HEK293 (cell line): ENCODE data around the gene PPM1E.
A peak's percentile ranks its signal among the peaks of the same experiment; 100 is the strongest.

ENCODE experiments used
- CTCF ChIA-PET: fragments of 350-600 bp; formaldehyde crosslinking; extraction: SDS; loops from one replicate; lab custom pipeline; 2021; ENCODE audit warnings: antibody characterized with exemption; lab: Yijun Ruan, JAX
- POLR2A ChIA-PET: fragments of 300-600 bp; formaldehyde crosslinking; extraction: SDS; loops from one replicate; lab custom pipeline; 2020; ENCODE audit warnings: antibody characterized with exemption, inconsistent platforms; lab: Yijun Ruan, JAX
- H3K27ac ChIP-seq: fragments of 200-500 bp; sonication (Bioruptor generic); 2 replicates; pipeline ENCODE4 v1.5.1; 2014; ENCODE audit warnings: low read depth, low read length, control low read depth, inconsistent platforms; ENCODE audit errors: extremely low read depth
- H3K36me3 ChIP-seq, 2 experiments: fragments of 200-500 bp in 1 of 2; sonication (Bioruptor generic) in 1 of 2; 1 replicate in 1 of 2; 2 replicates in 1 of 2; pipeline ENCODE4 v1.5.1; 2014 to 2017; ENCODE audit warnings: inconsistent platforms in 2 of 2, low read length in 2 of 2; ENCODE audit not compliant: control insufficient read depth in 2 of 2, insufficient read depth in 1 of 2
- H3K4me1 ChIP-seq: fragments of 200-500 bp; sonication (Bioruptor generic); 2 replicates; pipeline ENCODE4 v1.5.1; 2014; ENCODE audit warnings: mild to moderate bottlenecking, low read length, inconsistent platforms; ENCODE audit not compliant: control insufficient read depth, insufficient read depth
- H3K4me3 ChIP-seq: 2 replicates; pipeline ENCODE4 v1.5.1; 2011; ENCODE audit warnings: low read depth, mild to moderate bottlenecking, control low read depth, low read length, moderate library complexity
- H3K9me3 ChIP-seq: fragments of 200-500 bp; sonication (Bioruptor generic); 2 replicates; pipeline ENCODE4 v1.5.1; 2014; ENCODE audit warnings: low read depth, low read length, inconsistent platforms; ENCODE audit not compliant: control insufficient read depth, insufficient read depth
- BCL11B ChIP-seq: fragments of 450-650 bp; formaldehyde crosslinking; IDR thresholded peaks from 2 replicates; pipeline ENCODE4 v1.5.1; 2016; ENCODE audit warnings: low read depth, missing biosample characterization, missing genetic modification characterization
- HOXD13 ChIP-seq: sonication (generic); formaldehyde crosslinking; IDR thresholded peaks from 2 replicates; pipeline ENCODE4 v1.8.0; 2022; ENCODE audit warnings: missing genetic modification reagents, borderline replicate concordance
- IKZF3 ChIP-seq: fragments of 450-650 bp; IDR thresholded peaks from 2 replicates; pipeline ENCODE4 v1.5.0; 2018; ENCODE audit warnings: missing biosample characterization, mild to moderate bottlenecking, missing genetic modification characterization, moderate library complexity
- INSM2 ChIP-seq: fragments of 450-650 bp; formaldehyde crosslinking; IDR thresholded peaks from 2 replicates; pipeline ENCODE4 v1.5.1; 2016; ENCODE audit warnings: missing biosample characterization, missing genetic modification characterization
- KLF16 ChIP-seq: fragments of 450-650 bp; formaldehyde crosslinking; IDR thresholded peaks from 2 replicates; pipeline ENCODE4 v1.5.1; 2017; ENCODE audit warnings: missing biosample characterization, missing genetic modification characterization
- PATZ1 ChIP-seq: fragments of 450-650 bp; formaldehyde crosslinking; IDR thresholded peaks from 2 replicates; pipeline ENCODE4 v1.5.1; 2016; ENCODE audit warnings: missing biosample characterization, missing genetic modification characterization
- PRDM6 ChIP-seq: fragments of 450-650 bp; formaldehyde crosslinking; IDR thresholded peaks from 2 replicates; pipeline ENCODE4 v1.5.1; 2017; ENCODE audit warnings: missing biosample characterization, missing genetic modification characterization
- REST ChIP-seq: fragments of 450-650 bp; formaldehyde crosslinking; IDR thresholded peaks from 2 replicates; pipeline ENCODE4 v1.5.1; 2016; ENCODE audit warnings: missing biosample characterization, missing genetic modification characterization
- SETDB1 ChIP-seq: IDR thresholded peaks from one replicate; pipeline ENCODE4 v1.6.1; 2017; ENCODE audit warnings: mild to moderate bottlenecking, low read length, moderate library complexity, mixed read lengths; ENCODE audit not compliant: insufficient read length
- SP7 ChIP-seq: fragments of 450-650 bp; formaldehyde crosslinking; IDR thresholded peaks from 2 replicates; pipeline ENCODE4 v1.5.1; 2016; ENCODE audit warnings: missing biosample characterization, missing genetic modification characterization
- TSHZ1 ChIP-seq: fragments of 450-650 bp; formaldehyde crosslinking; IDR thresholded peaks from 2 replicates; pipeline ENCODE4 v1.5.1; 2016; ENCODE audit warnings: missing biosample characterization, missing genetic modification characterization, borderline replicate concordance
- ZBTB44 ChIP-seq: fragments of 450-650 bp; IDR thresholded peaks from 2 replicates; pipeline ENCODE4 v1.5.1; 2018; ENCODE audit warnings: missing biosample characterization, mild to moderate bottlenecking, missing genetic modification characterization
- ZFP41 ChIP-seq: fragments of 450-650 bp; formaldehyde crosslinking; IDR thresholded peaks from 2 replicates; pipeline ENCODE4 v1.5.1; 2016; ENCODE audit warnings: missing biosample characterization, missing genetic modification characterization, borderline replicate concordance
- ZNF18 ChIP-seq: fragments of 450-650 bp; formaldehyde crosslinking; IDR thresholded peaks from 2 replicates; pipeline ENCODE4 v1.5.1; 2016; ENCODE audit warnings: missing biosample characterization, missing genetic modification characterization
- ZNF214 ChIP-seq: fragments of 450-650 bp; formaldehyde crosslinking; IDR thresholded peaks from 2 replicates; pipeline ENCODE4 v1.5.1; 2017; ENCODE audit warnings: missing biosample characterization, mild to moderate bottlenecking, missing genetic modification characterization, borderline replicate concordance
- ZNF26 ChIP-seq: fragments of 450-650 bp; formaldehyde crosslinking; IDR thresholded peaks from 2 replicates; pipeline ENCODE4 v1.5.1; 2016; ENCODE audit warnings: missing biosample characterization, missing genetic modification characterization
- ZNF530 ChIP-seq: fragments of 450-650 bp; formaldehyde crosslinking; IDR thresholded peaks from 2 replicates; pipeline ENCODE4 v1.5.1; 2016; ENCODE audit warnings: low read depth, missing biosample characterization, missing genetic modification characterization
- ZNF791 ChIP-seq: fragments of 450-650 bp; formaldehyde crosslinking; IDR thresholded peaks from 2 replicates; pipeline ENCODE4 v1.5.1; 2016; ENCODE audit warnings: missing biosample characterization, missing genetic modification characterization
- ZNF843 ChIP-seq: fragments of 450-650 bp; formaldehyde crosslinking; IDR thresholded peaks from 2 replicates; pipeline ENCODE4 v1.5.1; 2016; ENCODE audit warnings: missing biosample characterization, missing genetic modification characterization

PPM1E gene

GRCh38 chr17:58917228-58917627 lies 161.6 kb downstream of the PPM1E start (continued):
- TF ChIP-seq PRDM6 (tag by site-specific recombination), result peak; percentile 86
- TF ChIP-seq ZNF791 (tag by site-specific recombination), result no peak
- TF ChIP-seq REST, result no peak
- no peak for TF ChIP-seq PATZ1 (tag by site-specific recombination)
- 0 out of 2 replicates have a peak, but pooled peaks have one; percentile 32 for TF ChIP-seq IKZF3 (tag by site-specific recombination)
- peak; percentile 65 for TF ChIP-seq ZNF843 (tag by site-specific recombination)
- TF ChIP-seq ZNF530 (tag by site-specific recombination), result no peak
- TF ChIP-seq ZFP41, result no peak
- no peak for TF ChIP-seq KLF16 (tag by site-specific recombination)
- no peak for TF ChIP-seq ZNF26 (tag by site-specific recombination)
- no peak for TF ChIP-seq HOXD13
- no peak for TF ChIP-seq ZNF18 (tag by site-specific recombination)

GRCh38 chr17:58918072-58918471 lies 162.4 kb downstream of the PPM1E start:
- CTCF ChIA-PET, result no interaction called here
- peaks cover 13% of the 10 kb centered on the region for H3K4me1 ChIP-seq
- no peak overlapping the region for H3K4me3 ChIP-seq
- POLR2A ChIA-PET, result no interaction called here
- H3K27ac ChIP-seq, result no peak overlapping the region
- no peaks in the 10 kb centered on the region; a peak in 1 of 3 replicates for H3K36me3 ChIP-seq
- no peaks in the 10 kb centered on the region for H3K9me3 ChIP-seq
- TF ChIP-seq SETDB1 (no peak), INSM2 (tag by site-specific recombination) (no peak), TSHZ1 (0 out of 2 replicates have a peak, but pooled peaks have one; percentile 27), SP7 (peak; percentile 48; the same call in 1 of the 2 replicates), ZBTB44 (tag by site-specific recombination) (peak; percentile 6; the same call in 1 of the 2 replicates), BCL11B (peak; percentile 67; the same call in 1 of the 2 replicates), ZNF214 (no peak)
